Duodenal mucosa (tissue), 2 donors: ENCODE results near the gene SUPT5H.
"Not testable (repeated sequence)": the region's sequence is repeated elsewhere in the genome, so short reads cannot be mapped to it uniquely, and the experiment has no call there.

Experiments
- H3K27ac ChIP-seq: one replicate; pipeline ENCODE4 v1.7.0; 2013; ENCODE audit warnings: low read depth, low read length
- H3K27me3 ChIP-seq, 2 donors: one replicate each; pipeline ENCODE4 v1.7.0; 2013; ENCODE audit warnings: low read length in 2 of 2, control low read depth in 1 of 2; ENCODE audit not compliant: insufficient read depth in 2 of 2, control insufficient read depth in 1 of 2
- H3K36me3 ChIP-seq, 2 donors: one replicate each; pipeline ENCODE4 v1.7.0; 2013; ENCODE audit warnings: low read length in 2 of 2, control low read depth in 1 of 2; ENCODE audit not compliant: insufficient read depth in 2 of 2, control insufficient read depth in 1 of 2
- H3K4me1 ChIP-seq, 2 donors: one replicate each; pipeline ENCODE4 v1.7.0; 2013; ENCODE audit warnings: low read length in 2 of 2, control low read depth in 1 of 2; ENCODE audit not compliant: insufficient read depth in 2 of 2, control insufficient read depth in 1 of 2
- H3K4me3 ChIP-seq, 2 donors: one replicate each; pipeline ENCODE4 v1.7.0; 2013; ENCODE audit warnings: low read length in 2 of 2, low read depth in 1 of 2
- H3K9ac ChIP-seq, 2 donors: one replicate each; pipeline ENCODE4 v1.7.0; 2013; ENCODE audit warnings: low read length in 2 of 2, low read depth in 1 of 2
- H3K9me3 ChIP-seq, 2 donors: one replicate each; pipeline ENCODE4 v1.7.0; 2013; ENCODE audit warnings: low read length in 2 of 2, control low read depth in 1 of 2; ENCODE audit not compliant: control insufficient read depth in 1 of 2

The SUPT5H gene

DNA sequence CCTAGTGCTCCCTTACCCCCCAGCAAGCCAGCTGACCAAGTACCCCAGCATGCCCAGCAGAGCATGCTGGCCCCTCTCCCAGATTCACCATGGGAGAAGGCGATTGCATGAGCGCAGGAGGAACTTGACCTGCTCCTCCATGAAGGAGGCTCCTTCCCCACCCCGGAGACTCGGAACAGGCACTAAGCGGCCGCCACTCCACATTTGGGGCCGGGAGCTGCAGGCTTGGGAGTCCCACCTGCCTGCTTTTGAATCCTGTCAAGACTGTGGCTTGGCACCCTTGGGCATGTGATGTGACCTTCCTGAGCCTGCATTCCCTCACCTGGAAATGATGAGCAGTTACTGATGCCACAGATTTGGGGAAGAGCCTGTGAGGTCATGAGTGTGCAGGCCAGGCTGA lies 22.6 kb downstream of the SUPT5H start:
- Histone ChIP-seq H3K36me3 (peaks cover 67 to 88% of the 10 kb centered on the region in 2 donors), H3K4me3 (no peak overlapping the region), H3K4me1 (no peaks in the 10 kb centered on the region), H3K27me3 (no peaks in the 10 kb centered on the region), H3K27ac (no peak overlapping the region), H3K9ac (no peak overlapping the region), H3K9me3 (no peaks in the 10 kb centered on the region)

GRCh38 chr19:39469036-39469435 lies 23.7 kb downstream of the SUPT5H start:
- H3K36me3 ChIP-seq: peaks cover 67 to 96% of the 10 kb centered on the region in 2 donors
- no peak overlapping the region for H3K27ac ChIP-seq
- no peaks in the 10 kb centered on the region for H3K4me1 ChIP-seq
- H3K4me3 ChIP-seq: no peak overlapping the region
- H3K27me3 ChIP-seq: no peaks in the 10 kb centered on the region
- H3K9ac ChIP-seq: no peak overlapping the region
- H3K9me3 ChIP-seq: no peaks in the 10 kb centered on the region

DNA sequence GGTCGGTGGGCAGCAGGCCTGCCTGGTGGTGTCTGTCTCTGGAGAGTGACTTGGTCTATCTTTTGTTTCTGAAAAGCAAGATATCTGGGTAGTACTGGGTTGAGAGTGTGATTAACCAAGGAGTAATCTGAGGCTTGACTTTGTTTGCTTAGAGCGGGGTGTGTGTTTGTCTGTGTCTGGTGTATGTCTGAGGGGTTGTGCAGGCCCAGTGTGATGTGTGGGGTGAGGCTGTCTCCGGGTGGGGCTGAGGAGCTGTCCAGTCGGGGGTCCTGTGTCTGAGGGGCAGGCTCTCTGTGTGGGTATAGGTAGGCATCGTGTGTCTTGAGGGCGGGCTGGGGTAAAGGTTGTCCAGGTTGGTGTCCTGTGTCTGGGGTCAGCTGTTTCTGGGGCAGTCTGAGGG lies 24.2 kb downstream of the SUPT5H start:
- no peak overlapping the region for H3K9ac ChIP-seq
- H3K4me3 ChIP-seq: no peak overlapping the region
- H3K27ac ChIP-seq: no peak overlapping the region
- no peaks in the 10 kb centered on the region for H3K9me3 ChIP-seq
- peaks cover 71 to 96% of the 10 kb centered on the region in 2 donors for H3K36me3 ChIP-seq
- no peaks in the 10 kb centered on the region for H3K27me3 ChIP-seq
- H3K4me1 ChIP-seq: no peaks in the 10 kb centered on the region

GRCh38 chr19:39470724-39471339 lies 25.4 kb downstream of the SUPT5H start:
- H3K4me1 ChIP-seq: no peaks in the 10 kb centered on the region
- H3K9me3 ChIP-seq: no peaks in the 10 kb centered on the region
- peaks cover 69 to 94% of the 10 kb centered on the region in 2 donors for H3K36me3 ChIP-seq
- no peak overlapping the region for H3K9ac ChIP-seq
- H3K27ac ChIP-seq: no peak overlapping the region
- no peak overlapping the region for H3K4me3 ChIP-seq
- no peaks in the 10 kb centered on the region for H3K27me3 ChIP-seq

DNA sequence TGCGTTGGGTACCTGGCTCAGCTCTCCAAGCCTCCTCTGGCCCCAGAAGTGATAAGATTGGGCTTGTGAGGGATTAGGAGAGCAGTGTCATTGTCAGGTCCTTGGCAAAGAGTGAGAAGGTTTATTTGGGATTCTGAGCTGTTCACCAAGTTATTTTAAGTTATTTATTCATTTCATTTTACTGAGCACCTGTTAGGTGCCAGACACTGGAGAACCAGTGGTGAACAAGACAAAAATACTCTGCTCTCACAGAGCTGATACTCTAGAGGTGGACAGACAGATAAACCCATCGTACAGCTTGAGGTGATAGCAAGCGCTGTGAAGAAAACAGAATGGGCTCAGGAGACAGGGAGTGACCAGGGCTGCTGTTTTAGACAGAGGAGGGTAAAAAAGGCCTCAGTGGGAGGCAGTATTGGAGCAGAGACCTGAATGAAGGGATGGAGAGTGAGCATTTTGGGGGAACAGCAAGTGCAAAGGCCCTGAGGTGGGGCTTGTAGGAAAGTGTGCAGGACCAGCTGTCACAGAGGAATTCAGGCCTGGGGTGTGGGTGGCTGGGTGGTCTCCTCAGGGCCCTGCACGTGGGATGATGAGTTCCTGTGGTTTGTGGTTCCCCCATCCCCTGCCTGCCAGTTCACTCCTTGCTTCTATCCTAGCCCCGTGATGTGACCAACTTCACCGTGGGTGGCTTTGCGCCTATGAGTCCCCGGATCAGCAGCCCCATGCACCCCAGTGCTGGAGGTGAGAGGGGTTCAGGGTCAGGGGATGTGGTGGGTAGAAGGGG lies 26.6 kb downstream of the SUPT5H start:
- H3K4me3 ChIP-seq: no peak overlapping the region
- H3K9me3 ChIP-seq: no peaks in the 10 kb centered on the region
- H3K27ac ChIP-seq: no peak overlapping the region
- no peaks in the 10 kb centered on the region for H3K27me3 ChIP-seq
- peaks cover 70 to 92% of the 10 kb centered on the region in 2 donors for H3K36me3 ChIP-seq
- H3K4me1 ChIP-seq: no peaks in the 10 kb centered on the region
- H3K9ac ChIP-seq: no peak overlapping the region

- no peak overlapping the region for H3K27ac ChIP-seq
- H3K36me3 ChIP-seq: peaks cover 67 to 84% of the 10 kb centered on the region in 2 donors
Observed at GRCh38 chr19:39472746-39473442, 27.5 kb downstream of the SUPT5H start.

GRCh38 chr19:39473443-39473960 lies 28.1 kb downstream of the SUPT5H start:
- Histone ChIP-seq H3K9me3 (no peaks in the 10 kb centered on the region), H3K4me3 (no peak overlapping the region), H3K9ac (no peak overlapping the region), H3K27ac (no peak overlapping the region), H3K27me3 (no peaks in the 10 kb centered on the region), H3K4me1 (no peaks in the 10 kb centered on the region), H3K36me3 (peaks cover 61 to 78% of the 10 kb centered on the region in 2 donors)

More at GRCh38 chr19:39472746-39473442, 27.5 kb downstream of the SUPT5H start:
- no peak overlapping the region for H3K9ac ChIP-seq
- no peaks in the 10 kb centered on the region for H3K9me3 ChIP-seq
- H3K27me3 ChIP-seq: no peaks in the 10 kb centered on the region
- H3K4me1 ChIP-seq: no peaks in the 10 kb centered on the region
- H3K4me3 ChIP-seq: no peak overlapping the region

DNA sequence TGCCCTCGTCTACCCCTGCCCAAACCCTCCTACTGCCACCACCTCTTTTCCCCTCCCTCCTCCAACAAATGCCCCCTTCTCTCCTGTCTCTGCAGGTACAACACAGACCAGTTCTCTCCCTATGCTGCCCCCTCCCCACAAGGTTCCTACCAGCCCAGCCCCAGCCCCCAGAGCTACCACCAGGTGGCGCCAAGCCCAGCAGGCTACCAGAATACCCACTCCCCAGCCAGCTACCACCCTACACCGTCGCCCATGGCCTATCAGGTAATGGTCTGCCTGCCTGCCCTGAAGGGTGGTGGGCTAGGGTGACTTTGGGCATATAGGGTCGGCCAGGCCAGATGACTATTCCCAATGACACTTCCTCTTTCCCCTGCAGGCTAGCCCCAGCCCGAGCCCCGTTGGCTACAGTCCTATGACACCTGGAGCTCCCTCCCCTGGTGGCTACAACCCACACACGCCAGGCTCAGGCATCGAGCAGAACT lies 28.8 kb downstream of the SUPT5H start:
- H3K4me3 ChIP-seq: no peak overlapping the region
- H3K27ac ChIP-seq: no peak overlapping the region
- H3K9ac ChIP-seq: no peak overlapping the region
- H3K27me3 ChIP-seq: no peaks in the 10 kb centered on the region
- H3K9me3 ChIP-seq: no peaks in the 10 kb centered on the region
- no peaks in the 10 kb centered on the region for H3K4me1 ChIP-seq
- peaks cover 55 to 71% of the 10 kb centered on the region in 2 donors for H3K36me3 ChIP-seq

DNA sequence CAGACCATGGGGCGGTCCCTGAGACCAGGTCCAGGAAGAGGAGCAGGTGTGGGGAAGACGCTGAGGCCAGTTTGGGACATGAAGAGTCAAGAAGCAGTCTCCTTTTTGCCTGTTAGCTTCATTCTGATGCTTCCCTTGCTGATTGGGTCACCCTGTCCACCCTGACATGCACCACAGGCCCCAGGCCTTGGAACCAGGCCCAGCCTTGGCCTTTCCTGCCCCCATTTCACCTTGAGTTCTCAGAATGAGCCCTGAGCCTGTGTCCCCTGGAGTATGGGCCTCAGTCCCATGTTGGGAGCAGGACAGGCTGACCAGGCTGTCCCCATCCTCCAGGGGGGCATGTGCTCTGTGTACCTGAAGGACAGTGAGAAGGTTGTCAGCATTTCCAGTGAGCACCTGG lies 30.4 kb downstream of the SUPT5H start:
- peaks cover 0 to 5% of the 10 kb centered on the region in 2 donors for H3K4me1 ChIP-seq
- no peak overlapping the region for H3K27ac ChIP-seq
- H3K9me3 ChIP-seq: no peaks in the 10 kb centered on the region
- no peak overlapping the region for H3K9ac ChIP-seq
- peaks cover 39 to 56% of the 10 kb centered on the region in 2 donors for H3K36me3 ChIP-seq
- no peaks in the 10 kb centered on the region for H3K27me3 ChIP-seq
- no peak overlapping the region for H3K4me3 ChIP-seq

DNA sequence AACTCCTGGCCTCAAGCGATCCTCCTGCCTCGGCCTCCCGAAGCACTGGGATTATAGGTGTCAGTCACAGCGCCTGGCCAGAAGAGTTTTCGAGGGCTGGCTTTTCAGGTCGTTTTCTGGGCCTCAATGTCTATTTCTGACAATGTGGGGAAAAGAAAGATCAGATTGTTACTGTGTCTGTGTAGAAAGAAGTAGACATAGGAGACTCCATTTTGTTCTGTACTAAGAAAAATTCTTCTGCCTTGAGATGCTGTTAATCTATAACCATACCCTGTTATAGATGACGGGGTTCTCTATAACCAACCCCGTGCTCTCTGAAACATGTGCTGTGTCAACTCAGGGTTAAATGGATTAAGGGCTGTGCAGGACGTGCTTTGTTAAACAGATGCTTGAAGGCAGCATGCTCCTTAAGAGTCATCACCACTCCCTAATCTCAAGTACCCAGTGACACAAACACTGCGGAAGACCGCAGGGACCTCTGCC lies 34.0 kb downstream of the SUPT5H start:
- H3K4me3 ChIP-seq, H3K27me3 ChIP-seq, H3K9ac ChIP-seq, H3K27ac ChIP-seq, H3K9me3 ChIP-seq: not testable (repeated sequence)
- H3K36me3 ChIP-seq: peaks cover 18 to 21% of the 10 kb centered on the region in 2 donors
- H3K4me1 ChIP-seq: peaks cover 10 to 17% of the 10 kb centered on the region in 2 donors
